Measurements from ENCODE around the gene CRHR2. TPM values are rescaled to one million over a fixed set of nuclear protein-coding genes. Genes with fewer than 3 reads are reported as not detected.

CRHR2 gene
- total RNA-seq (2014; rRNA removed; shearing (Covaris generic)), result not detected in 2 replicates

GRCh38 chr7:30682212-30683083 is at the start of gene CRHR2:
TSS of gene CRHR2 (minus strand) at chr7:30682456. CDS start at chr7:30682280, 176 bp downstream.

Other genes starting within 250 kb of the CRHR2 start
- gene NOD1, start 203.7 kb downstream of the CRHR2 start, total RNA-seq (2014; rRNA removed; shearing (Covaris generic)), result 6.2 and 7.8 TPM in 2 replicates
- 82.4 and 86.3 TPM in 2 replicates for gene GGCT, start 177.6 kb downstream of the CRHR2 start, total RNA-seq (2014; rRNA removed; shearing (Covaris generic))
- 238 and 330 TPM in 2 replicates for gene GARS1, start 87.6 kb downstream of the CRHR2 start, total RNA-seq (2014; rRNA removed; shearing (Covaris generic))
- 0.11 and 0.42 TPM in 2 replicates for gene INMT, start 69.7 kb upstream of the CRHR2 start, total RNA-seq (2014; rRNA removed; shearing (Covaris generic))
- 12.3 and 14.1 TPM in 2 replicates for gene MINDY4, start 89.0 kb upstream of the CRHR2 start, total RNA-seq (2014; rRNA removed; shearing (Covaris generic))
- gene AQP1, start 229.4 kb upstream of the CRHR2 start, total RNA-seq (2014; rRNA removed; shearing (Covaris generic)), result 1.2 TPM in 2 replicates

Measured in A375 (cell line).